ENCODE measurements around the gene COL4A5. TPM values are rescaled to one million over a fixed set of nuclear protein-coding genes. Genes with fewer than 3 reads are reported as not detected.

Gene COL4A5
- total RNA-seq, 1 experiment from 2014 or later = 0.60 TPM

- intact Hi-C loops (cut with micrococcal nuclease; ENCODE audit: unreplicated experiment) = loop anchor here (2.0 kb wide), 1 partner anchor 312 kb away; no protein-coding TSS in a partner anchor
- no peaks in the 10 kb centered on the region for H3K4me1 ChIP-seq (ENCODE audit: insufficient read depth, low read length, poor library complexity, severe bottlenecking)
- no peak overlapping the region for H3K27ac ChIP-seq (ENCODE audit: low read depth, low read length, poor library complexity, severe bottlenecking)
- H3K36me3 ChIP-seq (ENCODE audit: insufficient read depth, low read length, poor library complexity, severe bottlenecking) = no peaks in the 10 kb centered on the region
- no peak overlapping the region for H3K4me3 ChIP-seq (ENCODE audit: low read depth, low read length, poor library complexity, severe bottlenecking)
- no peaks in the 10 kb centered on the region for H3K9me3 ChIP-seq (ENCODE audit: low read depth, low read length, poor library complexity, severe bottlenecking)
- ChIA-PET POLR2A (ENCODE audit: low non-redundant PET) (no interaction called here), CTCF (no interaction called here)
- no peaks in the 10 kb centered on the region for H3K27me3 ChIP-seq (replicated peaks; ENCODE audit: insufficient read depth, low read depth, low read length, poor library complexity)
- BruUV-seq (replicated peaks) = no TSS peak
- TF ChIP-seq EZH2 (IDR thresholded peaks at IDR 0.05; ENCODE audit: borderline replicate concordance, low read depth, low read length, poor library complexity, severe bottlenecking) = no peak
- TF ChIP-seq CTCF (conservative IDR thresholded peaks at IDR 0.05; ENCODE audit: low read depth, low read length) = peak; percentile 75
- DNase-seq (ENCODE audit: low spot score) = peak; percentile 21
Measured at GRCh38 chrX:108537005-108537404, 97.4 kb downstream of the COL4A5 start.

GRCh38 chrX:108541286-108541685 lies 101.6 kb downstream of the COL4A5 start:
- intact Hi-C loops (cut with micrococcal nuclease; ENCODE audit: unreplicated experiment) = no loop called here
- CTCF ChIA-PET = no interaction called here
- BruUV-seq (replicated peaks) = no TSS peak
- Histone ChIP-seq H3K27ac (ENCODE audit: low read depth, low read length, poor library complexity, severe bottlenecking) (no peak overlapping the region), H3K27me3 (replicated peaks; ENCODE audit: insufficient read depth, low read depth, low read length, poor library complexity) (no peaks in the 10 kb centered on the region), H3K9me3 (ENCODE audit: low read depth, low read length, poor library complexity, severe bottlenecking) (no peaks in the 10 kb centered on the region), H3K36me3 (ENCODE audit: insufficient read depth, low read length, poor library complexity, severe bottlenecking) (no peaks in the 10 kb centered on the region), H3K4me1 (ENCODE audit: insufficient read depth, low read length, poor library complexity, severe bottlenecking) (no peaks in the 10 kb centered on the region), H3K4me3 (ENCODE audit: low read depth, low read length, poor library complexity, severe bottlenecking) (no peak overlapping the region)
- TF ChIP-seq EZH2 (IDR thresholded peaks at IDR 0.05; ENCODE audit: borderline replicate concordance, low read depth, low read length, poor library complexity, severe bottlenecking) = no peak
- TF ChIP-seq CTCF (conservative IDR thresholded peaks at IDR 0.05; ENCODE audit: low read depth, low read length) = no peak
- DNase-seq (ENCODE audit: low spot score) = no peak
- POLR2A ChIA-PET (ENCODE audit: low non-redundant PET) = no interaction called here

DNA sequence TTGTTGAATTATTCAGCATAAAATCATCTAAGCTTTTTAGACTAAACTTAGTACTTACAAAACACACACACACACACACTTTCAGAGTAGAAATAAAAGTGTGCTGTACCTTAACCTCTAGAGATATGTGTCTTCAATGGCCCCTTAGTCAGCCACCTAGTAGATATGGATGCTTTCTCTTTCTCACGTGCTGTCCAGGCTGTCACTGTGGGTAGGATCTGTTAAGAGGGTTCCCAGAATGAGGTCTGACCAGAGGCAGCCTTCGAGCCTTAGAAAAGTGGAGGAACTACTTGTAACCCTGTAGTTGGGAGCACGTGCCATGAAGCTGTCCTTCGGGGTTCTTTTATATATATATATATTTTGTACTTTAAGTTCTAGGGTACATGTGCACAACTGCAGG lies 117.9 kb downstream of the COL4A5 start:
- Histone ChIP-seq H3K4me3 (ENCODE audit: low read depth, low read length, poor library complexity, severe bottlenecking) (no peak overlapping the region), H3K4me1 (ENCODE audit: insufficient read depth, low read length, poor library complexity, severe bottlenecking) (no peaks in the 10 kb centered on the region), H3K27ac (ENCODE audit: low read depth, low read length, poor library complexity, severe bottlenecking) (no peak overlapping the region), H3K9me3 (ENCODE audit: low read depth, low read length, poor library complexity, severe bottlenecking) (no peaks in the 10 kb centered on the region), H3K36me3 (ENCODE audit: insufficient read depth, low read length, poor library complexity, severe bottlenecking) (no peaks in the 10 kb centered on the region), H3K27me3 (replicated peaks; ENCODE audit: insufficient read depth, low read depth, low read length, poor library complexity) (peaks cover 6% of the 10 kb centered on the region)
- CTCF ChIA-PET = no interaction called here
- no peak for TF ChIP-seq EZH2 (IDR thresholded peaks at IDR 0.05; ENCODE audit: borderline replicate concordance, low read depth, low read length, poor library complexity, severe bottlenecking)
- no peak for TF ChIP-seq CTCF (conservative IDR thresholded peaks at IDR 0.05; ENCODE audit: low read depth, low read length)
- intact Hi-C loops (cut with micrococcal nuclease; ENCODE audit: unreplicated experiment) = no loop called here
- BruUV-seq (replicated peaks) = no TSS peak
- POLR2A ChIA-PET (ENCODE audit: low non-redundant PET) = interaction anchor here (0.7 kb wide), 1 partner anchor 168 kb away, joined by 3 read pairs; no protein-coding TSS in a partner anchor
- no peak for DNase-seq (ENCODE audit: low spot score)
